Measurements from ENCODE around the gene CCNF. TPM values are rescaled to one million over a fixed set of nuclear protein-coding genes. Genes with fewer than 3 reads are reported as not detected.

The CCNF gene
- total and polyA plus RNA-seq, 9 of the 15 experiments (the other 6 are each of a cell fraction or from before 2014, with no cell fraction given): 4.1 to 70.1 (median 29.5) TPM

DNA sequence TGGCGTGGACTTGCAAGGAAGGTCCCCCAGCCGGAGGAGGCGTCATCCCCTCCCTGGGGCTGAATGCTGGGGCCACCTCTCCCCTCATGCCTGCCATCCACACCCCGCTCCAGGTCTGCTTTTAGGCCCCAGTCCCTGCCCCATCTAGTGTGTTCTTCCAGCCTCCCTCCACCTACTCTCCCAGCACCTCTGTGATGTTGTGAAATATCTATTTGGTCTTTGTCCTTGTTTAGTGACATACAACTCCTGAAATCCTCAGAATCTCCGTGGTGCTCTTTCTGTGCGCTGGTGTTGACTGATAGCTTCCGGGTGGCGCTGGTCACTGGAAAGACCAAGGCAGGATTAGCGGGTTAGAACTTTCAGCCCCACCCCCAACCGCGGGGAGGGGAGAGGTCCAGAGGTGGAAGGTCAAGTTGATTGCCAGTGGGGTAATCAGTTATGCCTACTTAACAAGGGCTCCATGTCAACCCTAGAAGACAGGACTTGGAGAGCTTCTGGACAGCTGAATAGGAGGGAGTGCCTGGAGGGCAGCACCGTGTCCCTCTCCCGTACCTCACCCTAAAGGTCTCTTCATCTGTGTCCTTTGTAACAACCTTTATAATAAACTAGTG is 55.8 kb downstream of the CCNF start (continued):
- TF ChIP-seq MAZ (CRISPR knock-in tag; conservative IDR thresholded peaks at IDR 0.05 in 1 of 2, IDR thresholded peaks at IDR 0.05 in 1 of 2): peak in 1 of 2 experiments; percentile 60; a peak in 2 of 4 replicates
- TF ChIP-seq, protein P1, sequence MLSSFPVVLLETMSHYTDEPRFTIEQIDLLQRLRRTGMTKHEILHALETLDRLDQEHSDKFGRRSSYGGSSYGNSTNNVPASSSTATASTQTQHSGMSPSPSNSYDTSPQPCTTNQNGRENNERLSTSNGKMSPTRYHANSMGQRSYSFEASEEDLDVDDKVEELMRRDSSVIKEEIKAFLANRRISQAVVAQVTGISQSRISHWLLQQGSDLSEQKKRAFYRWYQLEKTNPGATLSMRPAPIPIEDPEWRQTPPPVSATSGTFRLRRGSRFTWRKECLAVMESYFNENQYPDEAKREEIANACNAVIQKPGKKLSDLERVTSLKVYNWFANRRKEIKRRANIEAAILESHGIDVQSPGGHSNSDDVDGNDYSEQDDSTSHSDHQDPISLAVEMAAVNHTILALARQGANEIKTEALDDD (IDR thresholded peaks at IDR 0.05): peak; percentile 87
- TF ChIP-seq, protein P2, sequence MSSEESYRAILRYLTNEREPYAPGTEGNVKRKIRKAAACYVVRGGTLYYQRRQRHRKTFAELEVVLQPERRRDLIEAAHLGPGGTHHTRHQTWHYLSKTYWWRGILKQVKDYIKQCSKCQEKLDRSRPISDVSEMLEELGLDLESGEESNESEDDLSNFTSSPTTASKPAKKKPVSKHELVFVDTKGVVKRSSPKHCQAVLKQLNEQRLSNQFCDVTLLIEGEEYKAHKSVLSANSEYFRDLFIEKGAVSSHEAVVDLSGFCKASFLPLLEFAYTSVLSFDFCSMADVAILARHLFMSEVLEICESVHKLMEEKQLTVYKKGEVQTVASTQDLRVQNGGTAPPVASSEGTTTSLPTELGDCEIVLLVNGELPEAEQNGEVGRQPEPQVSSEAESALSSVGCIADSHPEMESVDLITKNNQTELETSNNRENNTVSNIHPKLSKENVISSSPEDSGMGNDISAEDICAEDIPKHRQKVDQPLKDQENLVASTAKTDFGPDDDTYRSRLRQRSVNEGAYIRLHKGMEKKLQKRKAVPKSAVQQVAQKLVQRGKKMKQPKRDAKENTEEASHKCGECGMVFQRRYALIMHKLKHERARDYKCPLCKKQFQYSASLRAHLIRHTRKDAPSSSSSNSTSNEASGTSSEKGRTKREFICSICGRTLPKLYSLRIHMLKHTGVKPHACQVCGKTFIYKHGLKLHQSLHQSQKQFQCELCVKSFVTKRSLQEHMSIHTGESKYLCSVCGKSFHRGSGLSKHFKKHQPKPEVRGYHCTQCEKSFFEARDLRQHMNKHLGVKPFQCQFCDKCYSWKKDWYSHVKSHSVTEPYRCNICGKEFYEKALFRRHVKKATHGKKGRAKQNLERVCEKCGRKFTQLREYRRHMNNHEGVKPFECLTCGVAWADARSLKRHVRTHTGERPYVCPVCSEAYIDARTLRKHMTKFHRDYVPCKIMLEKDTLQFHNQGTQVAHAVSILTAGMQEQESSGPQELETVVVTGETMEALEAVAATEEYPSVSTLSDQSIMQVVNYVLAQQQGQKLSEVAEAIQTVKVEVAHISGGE (CRISPR knock-in tag; IDR thresholded peaks at IDR 0.05): peak in 1 of 3 experiments; percentile 24; a peak in 1 of 6 replicates
- TF ChIP-seq, protein P3, sequence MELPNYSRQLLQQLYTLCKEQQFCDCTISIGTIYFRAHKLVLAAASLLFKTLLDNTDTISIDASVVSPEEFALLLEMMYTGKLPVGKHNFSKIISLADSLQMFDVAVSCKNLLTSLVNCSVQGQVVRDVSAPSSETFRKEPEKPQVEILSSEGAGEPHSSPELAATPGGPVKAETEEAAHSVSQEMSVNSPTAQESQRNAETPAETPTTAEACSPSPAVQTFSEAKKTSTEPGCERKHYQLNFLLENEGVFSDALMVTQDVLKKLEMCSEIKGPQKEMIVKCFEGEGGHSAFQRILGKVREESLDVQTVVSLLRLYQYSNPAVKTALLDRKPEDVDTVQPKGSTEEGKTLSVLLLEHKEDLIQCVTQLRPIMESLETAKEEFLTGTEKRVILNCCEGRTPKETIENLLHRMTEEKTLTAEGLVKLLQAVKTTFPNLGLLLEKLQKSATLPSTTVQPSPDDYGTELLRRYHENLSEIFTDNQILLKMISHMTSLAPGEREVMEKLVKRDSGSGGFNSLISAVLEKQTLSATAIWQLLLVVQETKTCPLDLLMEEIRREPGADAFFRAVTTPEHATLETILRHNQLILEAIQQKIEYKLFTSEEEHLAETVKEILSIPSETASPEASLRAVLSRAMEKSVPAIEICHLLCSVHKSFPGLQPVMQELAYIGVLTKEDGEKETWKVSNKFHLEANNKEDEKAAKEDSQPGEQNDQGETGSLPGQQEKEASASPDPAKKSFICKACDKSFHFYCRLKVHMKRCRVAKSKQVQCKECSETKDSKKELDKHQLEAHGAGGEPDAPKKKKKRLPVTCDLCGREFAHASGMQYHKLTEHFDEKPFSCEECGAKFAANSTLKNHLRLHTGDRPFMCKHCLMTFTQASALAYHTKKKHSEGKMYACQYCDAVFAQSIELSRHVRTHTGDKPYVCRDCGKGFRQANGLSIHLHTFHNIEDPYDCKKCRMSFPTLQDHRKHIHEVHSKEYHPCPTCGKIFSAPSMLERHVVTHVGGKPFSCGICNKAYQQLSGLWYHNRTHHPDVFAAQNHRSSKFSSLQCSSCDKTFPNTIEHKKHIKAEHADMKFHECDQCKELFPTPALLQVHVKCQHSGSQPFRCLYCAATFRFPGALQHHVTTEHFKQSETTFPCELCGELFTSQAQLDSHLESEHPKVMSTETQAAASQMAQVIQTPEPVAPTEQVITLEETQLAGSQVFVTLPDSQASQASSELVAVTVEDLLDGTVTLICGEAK (IDR thresholded peaks at IDR 0.05): 0 out of 2 replicates have a peak, but pooled peaks have one; percentile 20
- TF ChIP-seq, protein P3 (CRISPR knock-in tag; IDR thresholded peaks at IDR 0.05): 0 out of 2 replicates have a peak, but pooled peaks have one; percentile 23
- TF ChIP-seq RBM25 (IDR thresholded peaks at IDR 0.05; ENCODE audit: low read depth, low read length, severe bottlenecking): no peak
- TF ChIP-seq ETV5 (CRISPR knock-in tag; IDR thresholded peaks at IDR 0.05; ENCODE audit: low read depth): 0 out of 2 replicates have a peak, but pooled peaks have one; percentile 50
- TF ChIP-seq FOXK2 (conservative IDR thresholded peaks at IDR 0.05 in 1 of 2, IDR thresholded peaks at IDR 0.05 in 1 of 2; ENCODE audit: low read depth in 2 of 2): peak; percentile 40 to 61; a peak in 1 of 4 replicates
- TF ChIP-seq CC2D1A (IDR thresholded peaks at IDR 0.05): no peak
- TF ChIP-seq CTBP1 (IDR thresholded peaks at IDR 0.05; ENCODE audit: borderline replicate concordance): 0 out of 2 replicates have a peak, but pooled peaks have one; percentile 14
- TF ChIP-seq SMARCA4 (IDR thresholded peaks at IDR 0.05): 0 out of 2 replicates have a peak, but pooled peaks have one; percentile 38
- 0 out of 2 replicates have a peak, but pooled peaks have one; percentile 30 for TF ChIP-seq ZBTB7A (IDR thresholded peaks at IDR 0.05; ENCODE audit: borderline replicate concordance, control insufficient read depth, low read depth, low read length)
- TF ChIP-seq DPF2 (IDR thresholded peaks at IDR 0.05): peak; percentile 62

All from K562 (cell line).